Endothelial cell of umbilical vein (primary cell): ENCODE measurements around the gene BAD. TPM values are rescaled to one million over a fixed set of nuclear protein-coding genes. Genes with fewer than 3 reads are reported as not detected.

Experiments
- BruUV-seq: library from RNA; stranded (reverse); fragments of 400-500 nt; replicated peaks from 2 replicates; lab custom pipeline; 2021; lab: Mats Ljungman, UMichigan
- CTCF ChIA-PET: fragments of 300-600, 350-600 bp; sonication (Branson Sonifier 250); formaldehyde crosslinking; loops from one replicate; lab custom pipeline; 2021; ENCODE audit warnings: antibody characterized with exemption, inconsistent platforms; lab: Charles Lee
- POLR2A ChIA-PET: fragments of 300-600, 350-600 bp; sonication (Branson Sonifier 250); formaldehyde crosslinking; loops from one replicate; lab custom pipeline; 2021; ENCODE audit warnings: antibody characterized with exemption, inconsistent platforms; lab: Charles Lee
- DNase-seq: peaks from one replicate; pipeline ENCODE4 v3.0.0-alpha.2; 2011; ENCODE audit warnings: low read depth, low spot score
- FAIRE-seq: peaks from 2 replicates; lab custom pipeline; 2011; peaks lifted over from hg19 to GRCh38; lab: Jason Lieb, UNC
- H2AFZ ChIP-seq: 2 replicates; pipeline ENCODE4 v1.6.0; 2012; ENCODE audit warnings: low read depth, low read length, control low read depth, inconsistent platforms
- H3K27ac ChIP-seq: 2 replicates; pipeline ENCODE4 v1.5.1; 2011; ENCODE audit warnings: low read depth, mild to moderate bottlenecking, control low read depth, low read length, moderate library complexity; ENCODE audit not compliant: insufficient read depth
- H3K27me3 ChIP-seq, 2 experiments: 2 replicates each; pipeline versions ENCODE4 v1.6.0 to v1.6.1; 2011; ENCODE audit warnings: low read length in 2 of 2, mixed read lengths in 1 of 2; ENCODE audit not compliant: control insufficient read depth in 2 of 2, insufficient read depth in 2 of 2
- H3K36me3 ChIP-seq, 2 experiments: 2 replicates in 1 of 2; 3 replicates in 1 of 2; pipeline ENCODE4 v1.5.1; 2011; ENCODE audit warnings: low read length in 2 of 2, mild to moderate bottlenecking in 1 of 2, moderate library complexity in 1 of 2; ENCODE audit not compliant: control insufficient read depth in 2 of 2, insufficient read depth in 2 of 2; ENCODE audit errors: extremely low read depth in 1 of 2
- H3K4me1 ChIP-seq: 3 replicates; pipeline ENCODE4 v1.5.1; 2011; ENCODE audit warnings: mild to moderate bottlenecking, low read length; ENCODE audit not compliant: control insufficient read depth, insufficient read depth; ENCODE audit errors: extremely low read depth
- H3K4me2 ChIP-seq: 2 replicates; pipeline ENCODE4 v1.6.1; 2011; ENCODE audit warnings: low read length, control low read depth, mixed read lengths; ENCODE audit not compliant: insufficient read depth
- H3K4me3 ChIP-seq, 3 experiments: fragments of 200-600 bp in 1 of 3; sonication (generic), shearing (Covaris generic) in 1 of 3; replicated peaks in 1 of 3; 2 replicates each; pipeline ENCODE4 v1.5.1; 2011 to 2016; ENCODE audit warnings: control low read depth in 3 of 3, low read length in 3 of 3, mild to moderate bottlenecking in 2 of 3, inconsistent platforms in 1 of 3, low read depth in 1 of 3, moderate library complexity in 1 of 3; ENCODE audit not compliant: insufficient read depth in 1 of 3
- H3K79me2 ChIP-seq: 2 replicates; pipeline ENCODE4 v1.6.0; 2012; ENCODE audit warnings: low read length, inconsistent platforms; ENCODE audit not compliant: control insufficient read depth, insufficient read depth
- H3K9ac ChIP-seq: replicated peaks from 2 replicates; pipeline ENCODE3; 2011; ENCODE audit warnings: low read length, control low read depth; ENCODE audit not compliant: insufficient read depth; ENCODE audit errors: extremely low read depth
- H3K9me1 ChIP-seq: replicated peaks from 3 replicates; pipeline ENCODE4 v1.6.0; 2011; ENCODE audit warnings: mild to moderate bottlenecking, low read length; ENCODE audit not compliant: control insufficient read depth, insufficient read depth; ENCODE audit errors: extremely low read depth
- H3K9me3 ChIP-seq: replicated peaks from 2 replicates; pipeline ENCODE4 v1.5.1; 2012; ENCODE audit warnings: low read length, inconsistent platforms; ENCODE audit not compliant: control insufficient read depth, insufficient read depth
- H4K20me1 ChIP-seq: replicated peaks from 2 replicates; pipeline ENCODE3; 2011; ENCODE audit warnings: mild to moderate bottlenecking, low read length; ENCODE audit not compliant: control insufficient read depth, insufficient read depth; ENCODE audit errors: extremely low read depth
- EZH2 ChIP-seq: IDR thresholded peaks from 2 replicates; pipeline ENCODE4 v1.6.1; 2012; ENCODE audit warnings: borderline replicate concordance, low read depth, mild to moderate bottlenecking, moderate library complexity, low read length, inconsistent platforms; ENCODE audit not compliant: severe bottlenecking
- FOS ChIP-seq: IDR thresholded peaks from 2 replicates; pipeline ENCODE4 v1.6.1; 2011; ENCODE audit warnings: mild to moderate bottlenecking, low read length, moderate library complexity, borderline replicate concordance; ENCODE audit not compliant: insufficient read depth
- GATA2 ChIP-seq: IDR thresholded peaks from 2 replicates; pipeline ENCODE4 v1.7.0; 2011; ENCODE audit warnings: low read depth, mild to moderate bottlenecking, moderate library complexity, mixed read lengths, low read length; ENCODE audit not compliant: insufficient read length, insufficient read depth
- JUN ChIP-seq: IDR thresholded peaks from 2 replicates; pipeline ENCODE4 v1.6.1; 2011; ENCODE audit warnings: borderline replicate concordance, low read depth; ENCODE audit not compliant: insufficient read length, insufficient read depth
- MAX ChIP-seq: IDR thresholded peaks from 2 replicates; pipeline ENCODE4 v1.6.1; 2011; ENCODE audit not compliant: insufficient read depth, insufficient read length
- MYC ChIP-seq: IDR thresholded peaks from one replicate; pipeline ENCODE4 v1.6.1; 2011; ENCODE audit warnings: mild to moderate bottlenecking, low read depth, low read length
- POLR2A ChIP-seq: IDR thresholded peaks from 2 replicates; pipeline ENCODE4 v1.6.1; 2012; ENCODE audit warnings: low read depth, mild to moderate bottlenecking, control low read depth, low read length
- POLR2AphosphoS5 ChIP-seq: IDR thresholded peaks from 2 replicates; pipeline ENCODE4 v1.6.1; 2012; ENCODE audit warnings: low read depth, mild to moderate bottlenecking, control low read depth, low read length, moderate library complexity; ENCODE audit not compliant: insufficient read depth
- dilution Hi-C: fragments of 300-500 bp; cut with MboI; formaldehyde crosslinking; loops from one replicate; pipeline ENCODE4 v1.15.0; 2019; ENCODE audit warnings: low sequenced_read_pairs; ENCODE audit not compliant: extremely low pct_ligation_motif_present
- intact Hi-C: fragments of 100-400 bp; cut with micrococcal nuclease; formaldehyde crosslinking; loops from one replicate; pipeline ENCODE4 v1.10.0; 2022
- polyA plus RNA-seq, 4 experiments: library from polyadenylated mRNA; depleted of rRNA in 3 of 4; stranded (reverse) in 3 of 4; unstranded in 1 of 4; fragments of >200 nt; gene quantifications; 2 replicates each; pipeline versions ENCODE4 v1.2.1 to v1.2.3, GENCODE V29; 2011 to 2012; ENCODE audit warnings: missing spikeins in 1 of 4
- total RNA-seq: library from RNA; stranded (reverse); gene quantifications from 2 replicates; pipeline ENCODE4 v1.2.3, GENCODE V29; 2021
- TF ChIP-seq, protein P1 (sequence below), 2 donors: IDR thresholded peaks; 1 replicate in 1 of 2; 2 replicates in 1 of 2; pipeline ENCODE4 v1.5.1; 2011; ENCODE audit warnings: low read length in 2 of 2, mild to moderate bottlenecking in 2 of 2, moderate library complexity in 2 of 2, control low read depth in 1 of 2, inconsistent platforms in 1 of 2, low read depth in 1 of 2; ENCODE audit not compliant: insufficient read depth in 1 of 2; ENCODE audit errors: extremely low read depth in 1 of 2

BAD gene
- total and polyA plus RNA-seq, 2 donors (not counting 3 experiments of a cell fraction or from before 2014, with no cell fraction given) = 65.3 to 88.0 TPM

GRCh38 chr11:64241241-64241490, 43.3 kb downstream of the BAD start:
- dilution Hi-C loops (no loop called here), intact Hi-C loops (loop anchor here (1.0 to 5.0 kb wide), 6 partner anchors 11 to 240 kb away; partner anchors contain the start of genes DNAJC4, ESRRA, NUDT22 and RPS6KA4)
- ChIA-PET POLR2A (interaction anchor here (0.7 to 1.0 kb wide), 4 partner anchors 15 to 30 kb away, joined by 3 to 10 read pairs (median 3); partner anchors contain the start of genes NUDT22 and TRPT1), CTCF (interaction anchor here (0.8 to 4.1 kb wide), 5 partner anchors 36 to 115 kb away, joined by 3 to 27 read pairs (median 5); partner anchors contain the start of gene STIP1)
- TF ChIP-seq MAX = no peak
- peak; percentile 35 for TF ChIP-seq POLR2A
- peak overlapping the region; percentile 36 to 75 (median 67) for H3K4me3 ChIP-seq
- peaks cover 38% of the 10 kb centered on the region for H3K79me2 ChIP-seq
- H3K9me3 ChIP-seq = no peaks in the 10 kb centered on the region
- no peaks in the 10 kb centered on the region for H3K27me3 ChIP-seq
- H3K27ac ChIP-seq = peak overlapping the region; percentile 88
- H3K4me2 ChIP-seq = no peak overlapping the region
- peak; percentile 99 for DNase-seq
- no TSS peak for BruUV-seq
- peak overlapping the region; percentile 42 for H2AFZ ChIP-seq
- no peaks in the 10 kb centered on the region for H4K20me1 ChIP-seq
- peaks cover 6 to 18% of the 10 kb centered on the region in 2 experiments for H3K36me3 ChIP-seq
- H3K9ac ChIP-seq = peak overlapping the region; percentile 73
- peaks cover 15% of the 10 kb centered on the region for H3K4me1 ChIP-seq
- H3K9me1 ChIP-seq = no peaks in the 10 kb centered on the region
- FAIRE-seq = peak; percentile 97

DNA sequence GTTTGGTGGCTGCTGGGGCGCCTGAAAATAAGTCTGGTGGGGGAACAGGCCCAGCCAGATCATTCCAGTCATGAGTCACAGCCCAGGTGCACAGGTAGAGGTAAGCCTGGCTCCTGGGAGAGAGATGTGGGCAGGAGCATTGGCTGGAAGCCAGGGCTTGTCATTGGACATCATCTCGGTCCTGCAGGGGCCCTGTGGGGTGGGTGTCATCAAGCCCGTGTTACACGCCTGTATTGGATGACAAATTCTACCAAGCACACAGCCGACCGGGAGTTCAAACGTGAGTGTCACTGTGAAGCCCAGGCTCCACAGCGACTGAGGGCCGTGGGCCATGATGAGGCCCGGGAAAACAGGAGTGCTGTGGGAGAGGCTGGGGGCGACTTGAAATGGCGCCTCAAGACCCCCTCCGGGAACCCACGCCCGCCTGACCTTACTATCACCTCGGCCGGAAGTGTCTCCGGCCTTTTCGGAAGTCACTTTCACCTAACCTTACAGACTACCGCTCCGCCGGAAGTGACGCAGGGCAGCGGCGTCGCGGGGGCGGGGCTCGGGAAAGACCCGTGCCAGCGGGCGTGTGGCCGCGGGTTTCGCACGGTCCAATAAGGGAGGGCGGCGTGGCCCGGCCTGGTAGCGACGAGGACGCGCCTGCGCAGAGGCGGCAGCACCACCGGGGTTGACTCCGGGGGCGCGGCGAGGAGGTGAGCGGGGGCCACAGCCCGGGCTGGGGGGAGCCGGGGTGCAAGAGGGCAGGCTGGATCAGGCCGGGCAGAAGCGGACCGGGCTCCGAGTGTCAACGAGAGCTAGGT, 43.8 kb downstream of the BAD start, which contains the start of gene FKBP2:
FKBP2 (plus strand) TSS at position 661 of the 806 bp plus-strand sequence. CDS start 1,293 bp downstream, outside the sequence.
- dilution Hi-C loops (no loop called here), intact Hi-C loops (loop anchor here (1.0 to 5.0 kb wide), 6 partner anchors 10 to 240 kb away; partner anchors contain the start of genes DNAJC4, ESRRA, NUDT22 and RPS6KA4)
- no peaks in the 10 kb centered on the region for H3K9me1 ChIP-seq
- H3K27me3 ChIP-seq = no peaks in the 10 kb centered on the region
- ChIA-PET POLR2A (interaction anchor here (0.7 to 1.0 kb wide), 4 partner anchors 15 to 31 kb away, joined by 3 to 10 read pairs (median 3); partner anchors contain the start of genes NUDT22 and TRPT1), CTCF (interaction anchor here (0.8 to 4.1 kb wide), 5 partner anchors 36 to 116 kb away, joined by 3 to 27 read pairs (median 5); partner anchors contain the start of gene STIP1)
- TSS peak; percentile 50 for BruUV-seq
- H3K4me1 ChIP-seq = peaks cover 15% of the 10 kb centered on the region
- no peaks in the 10 kb centered on the region for H4K20me1 ChIP-seq
- H3K4me3 ChIP-seq = peak within 1 kb of the TSS; percentile 67 to 93 (median 67)
- DNase-seq (peak; percentile 97), FAIRE-seq (no peak)
- peak within 1 kb of the TSS; percentile 73 for H3K9ac ChIP-seq
- peaks cover 32% of the 10 kb centered on the region for H3K79me2 ChIP-seq
- peak within 1 kb of the TSS; percentile 55 for H3K4me2 ChIP-seq
- TF ChIP-seq EZH2 (no peak), FOS (no peak), POLR2A (peak; percentile 1), GATA2 (no peak), MYC (no peak), POLR2AphosphoS5 (peak; percentile 26), MAX (peak; percentile 27), JUN (no peak)
- TF ChIP-seq, protein P1, sequence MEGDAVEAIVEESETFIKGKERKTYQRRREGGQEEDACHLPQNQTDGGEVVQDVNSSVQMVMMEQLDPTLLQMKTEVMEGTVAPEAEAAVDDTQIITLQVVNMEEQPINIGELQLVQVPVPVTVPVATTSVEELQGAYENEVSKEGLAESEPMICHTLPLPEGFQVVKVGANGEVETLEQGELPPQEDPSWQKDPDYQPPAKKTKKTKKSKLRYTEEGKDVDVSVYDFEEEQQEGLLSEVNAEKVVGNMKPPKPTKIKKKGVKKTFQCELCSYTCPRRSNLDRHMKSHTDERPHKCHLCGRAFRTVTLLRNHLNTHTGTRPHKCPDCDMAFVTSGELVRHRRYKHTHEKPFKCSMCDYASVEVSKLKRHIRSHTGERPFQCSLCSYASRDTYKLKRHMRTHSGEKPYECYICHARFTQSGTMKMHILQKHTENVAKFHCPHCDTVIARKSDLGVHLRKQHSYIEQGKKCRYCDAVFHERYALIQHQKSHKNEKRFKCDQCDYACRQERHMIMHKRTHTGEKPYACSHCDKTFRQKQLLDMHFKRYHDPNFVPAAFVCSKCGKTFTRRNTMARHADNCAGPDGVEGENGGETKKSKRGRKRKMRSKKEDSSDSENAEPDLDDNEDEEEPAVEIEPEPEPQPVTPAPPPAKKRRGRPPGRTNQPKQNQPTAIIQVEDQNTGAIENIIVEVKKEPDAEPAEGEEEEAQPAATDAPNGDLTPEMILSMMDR (IDR thresholded peaks at IDR 0.05; ENCODE audit: extremely low read depth in 1 of 2, insufficient read depth in 1 of 2, low read depth in 1 of 2, low read length in 2 of 2) = no peak
- peaks cover 6 to 20% of the 10 kb centered on the region in 2 experiments for H3K36me3 ChIP-seq
- H2AFZ ChIP-seq = peak within 1 kb of the TSS; percentile 42
- no peaks in the 10 kb centered on the region for H3K9me3 ChIP-seq
- peak within 1 kb of the TSS; percentile 88 for H3K27ac ChIP-seq
